HG02588 (cell line): ENCODE measurements around the gene FAM163B.
"Not testable (repeated sequence)": the region's sequence is repeated elsewhere in the genome, so short reads cannot be mapped to it uniquely, and the experiment has no call there.

Experiments
- ATAC-seq: cut with Tn5 transposase; IDR thresholded peaks from one replicate; pipeline ENCODE4 v1.9.1; 2021; ENCODE audit warnings: mild to moderate bottlenecking, moderate library complexity; ENCODE audit not compliant: unreplicated experiment

FAM163B gene

GRCh38 chr9:133571391-133571890 lies 37.7 kb downstream of the FAM163B start:
- ATAC-seq, result no peak

- ATAC-seq, result no peak
These were observed 38.5 kb downstream of the FAM163B start for GRCh38 chr9:133570691-133571080.

- no peak for ATAC-seq
These were observed 39.1 kb downstream of the FAM163B start for GRCh38 chr9:133569891-133570690.

GRCh38 chr9:133569121-133569785 lies 39.9 kb downstream of the FAM163B start:
- ATAC-seq, result no peak

- ATAC-seq, result no peak
These were observed 41.0 kb downstream of the FAM163B start for GRCh38 chr9:133568186-133568585.

GRCh38 chr9:133566817-133567216 lies 42.4 kb downstream of the FAM163B start:
- ATAC-seq, result no peak

- ATAC-seq, result no peak
These were observed 42.8 kb downstream of the FAM163B start for GRCh38 chr9:133566382-133566781.

GRCh38 chr9:133564451-133565116 lies 44.6 kb downstream of the FAM163B start:
- ATAC-seq, result no peak

GRCh38 chr9:133563814-133564213 lies 45.4 kb downstream of the FAM163B start:
- ATAC-seq, result not testable (repeated sequence)

GRCh38 chr9:133563291-133563796 lies 45.8 kb downstream of the FAM163B start:
- ATAC-seq, result no peak

GRCh38 chr9:133562611-133563290 lies 46.4 kb downstream of the FAM163B start:
- ATAC-seq, result no peak

- ATAC-seq, result no peak
These were observed 47.1 kb downstream of the FAM163B start for GRCh38 chr9:133561976-133562554.

- ATAC-seq, result no peak
These were observed 48.2 kb downstream of the FAM163B start for GRCh38 chr9:133560944-133561343.

- ATAC-seq, result no peak
These were observed 48.9 kb downstream of the FAM163B start for GRCh38 chr9:133560311-133560710.

GRCh38 chr9:133558191-133559126 lies 50.7 kb downstream of the FAM163B start:
- ATAC-seq, result no peak

GRCh38 chr9:133557581-133557980 lies 51.6 kb downstream of the FAM163B start:
- ATAC-seq, result no peak

- ATAC-seq, result no peak
These were observed 52.8 kb downstream of the FAM163B start for GRCh38 chr9:133556354-133556753.

- no peak for ATAC-seq
These were observed 54.5 kb downstream of the FAM163B start for GRCh38 chr9:133554729-133555128.

- no peak for ATAC-seq
These were observed 55.0 kb downstream of the FAM163B start for GRCh38 chr9:133553973-133554713.
